ENCODE results near the gene DKK3. TPM values are rescaled to one million over a fixed set of nuclear protein-coding genes. Genes with fewer than 3 reads are reported as not detected.

Gene DKK3
- total and polyA plus RNA-seq, 7 donors = 2.8 to 10.5 (median 4.1) TPM

GRCh38 chr11:12024254-12024926 is 16.0 kb upstream of the DKK3 start:
- TF ChIP-seq CTCF (IDR thresholded peaks at IDR 0.05) = no peak
- Histone ChIP-seq H3K36me3 (ENCODE audit: insufficient read depth in 1 of 2, low read depth in 1 of 2) (no peaks in the 10 kb centered on the region), H3K4me3 (no peak overlapping the region), H3K27me3 (ENCODE audit: insufficient read depth in 3 of 3, low read length in 2 of 3) (no peaks in the 10 kb centered on the region), H3K27ac (no peak overlapping the region), H3K9me3 (no peaks in the 10 kb centered on the region), H3K4me1 (peaks cover 11% of the 10 kb centered on the region)
- WGBS, 3 donors = 78 to 93% (median 79%) methylated on average over 4 of the region's 4 CpGs
- intact Hi-C loops (cut with DNase I) = no loop called here
- DNase-seq (no peak), ATAC-seq (no peak)

- no peak overlapping the region for H3K27ac ChIP-seq
- ATAC-seq (no peak), DNase-seq (no peak)
- H3K27me3 ChIP-seq (ENCODE audit: insufficient read depth in 3 of 3, low read length in 2 of 3) = no peaks in the 10 kb centered on the region
- no peak for TF ChIP-seq CTCF (IDR thresholded peaks at IDR 0.05)
- WGBS, 3 donors = 94 to 100% (median 95%) methylated on average over 1 of the region's 1 CpG
- no peak overlapping the region for H3K4me3 ChIP-seq
- intact Hi-C loops (cut with DNase I) = no loop called here
- H3K9me3 ChIP-seq = no peaks in the 10 kb centered on the region
- H3K36me3 ChIP-seq (ENCODE audit: insufficient read depth in 1 of 2, low read depth in 1 of 2) = no peaks in the 10 kb centered on the region
- H3K4me1 ChIP-seq = peaks cover 3% of the 10 kb centered on the region
These were observed 14.6 kb upstream of the DKK3 start for GRCh38 chr11:12023015-12023414.

GRCh38 chr11:12020546-12020945 is 12.1 kb upstream of the DKK3 start:
- Histone ChIP-seq H3K27me3 (ENCODE audit: insufficient read depth in 3 of 3, low read length in 2 of 3) (no peaks in the 10 kb centered on the region), H3K4me3 (no peak overlapping the region), H3K9me3 (no peaks in the 10 kb centered on the region), H3K36me3 (ENCODE audit: insufficient read depth in 1 of 2, low read depth in 1 of 2) (no peaks in the 10 kb centered on the region), H3K4me1 (no peaks in the 10 kb centered on the region), H3K27ac (no peak overlapping the region)
- no peak for DNase-seq
- TF ChIP-seq CTCF (IDR thresholded peaks at IDR 0.05) = no peak
- intact Hi-C loops (cut with DNase I) = no loop called here
- 67 to 94% (median 71%) methylated on average over 2 of the region's 2 CpGs for WGBS, 3 donors
- no peak for ATAC-seq

- DNase-seq (no peak), ATAC-seq (no peak)
- no peaks in the 10 kb centered on the region for H3K4me1 ChIP-seq
- no peaks in the 10 kb centered on the region for H3K27me3 ChIP-seq (ENCODE audit: insufficient read depth in 3 of 3, low read length in 2 of 3)
- H3K36me3 ChIP-seq (ENCODE audit: insufficient read depth in 1 of 2, low read depth in 1 of 2) = no peaks in the 10 kb centered on the region
- H3K9me3 ChIP-seq = no peaks in the 10 kb centered on the region
- no peak overlapping the region for H3K4me3 ChIP-seq
- H3K27ac ChIP-seq = no peak overlapping the region
- intact Hi-C loops (cut with DNase I) = no loop called here
- no peak for TF ChIP-seq CTCF (IDR thresholded peaks at IDR 0.05)
- WGBS, 3 donors = 57 to 66% (median 59%) methylated on average over 3 of the region's 3 CpGs
These were observed 11.5 kb upstream of the DKK3 start for GRCh38 chr11:12019866-12020416.

GRCh38 chr11:12019337-12019736 is 10.9 kb upstream of the DKK3 start:
- no peak overlapping the region for H3K4me3 ChIP-seq
- H3K9me3 ChIP-seq = no peaks in the 10 kb centered on the region
- intact Hi-C loops (cut with DNase I) = no loop called here
- no peak for TF ChIP-seq CTCF (IDR thresholded peaks at IDR 0.05)
- H3K4me1 ChIP-seq = no peaks in the 10 kb centered on the region
- 67 to 78% (median 69%) methylated on average over 9 of the region's 9 CpGs for WGBS, 3 donors
- peak in 1 of 4 donors; percentile 30 for ATAC-seq
- H3K27me3 ChIP-seq (ENCODE audit: insufficient read depth in 3 of 3, low read length in 2 of 3) = no peaks in the 10 kb centered on the region
- no peaks in the 10 kb centered on the region for H3K36me3 ChIP-seq (ENCODE audit: insufficient read depth in 1 of 2, low read depth in 1 of 2)
- DNase-seq = no peak
- no peak overlapping the region for H3K27ac ChIP-seq
